ENCODE results near the gene SH2D3C.
"Not testable (repeated sequence)": the region's sequence is repeated elsewhere in the genome, so short reads cannot be mapped to it uniquely, and the experiment has no call there.

Gene SH2D3C

GRCh38 chr9:127762111-127762676 lies 16.3 kb downstream of the SH2D3C start:
- DNase-seq: no peak

- DNase-seq: no peak
Measured at GRCh38 chr9:127761491-127761956, 16.9 kb downstream of the SH2D3C start.

- DNase-seq: no peak
Measured at GRCh38 chr9:127761061-127761460, 17.4 kb downstream of the SH2D3C start.

DNA sequence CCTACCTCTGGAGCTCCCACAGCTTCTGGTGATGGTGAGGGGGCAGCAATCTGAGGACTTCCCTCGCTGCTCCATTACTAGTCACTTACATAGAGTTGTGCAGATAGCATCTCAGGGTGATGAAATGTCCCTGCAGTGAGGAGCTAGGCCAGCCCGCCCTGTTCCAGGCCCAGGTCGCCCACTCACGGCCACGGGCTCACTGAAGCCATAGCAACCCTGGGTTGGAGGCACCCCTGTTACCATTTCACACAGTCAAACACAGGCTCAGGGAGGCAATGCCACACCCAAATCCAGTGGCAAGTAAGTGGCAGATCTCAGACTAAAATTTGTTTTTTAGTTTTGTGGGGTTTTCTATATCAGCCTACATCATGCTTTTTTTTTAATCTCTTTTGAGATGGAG lies 19.6 kb downstream of the SH2D3C start:
- no peak for DNase-seq

DNA sequence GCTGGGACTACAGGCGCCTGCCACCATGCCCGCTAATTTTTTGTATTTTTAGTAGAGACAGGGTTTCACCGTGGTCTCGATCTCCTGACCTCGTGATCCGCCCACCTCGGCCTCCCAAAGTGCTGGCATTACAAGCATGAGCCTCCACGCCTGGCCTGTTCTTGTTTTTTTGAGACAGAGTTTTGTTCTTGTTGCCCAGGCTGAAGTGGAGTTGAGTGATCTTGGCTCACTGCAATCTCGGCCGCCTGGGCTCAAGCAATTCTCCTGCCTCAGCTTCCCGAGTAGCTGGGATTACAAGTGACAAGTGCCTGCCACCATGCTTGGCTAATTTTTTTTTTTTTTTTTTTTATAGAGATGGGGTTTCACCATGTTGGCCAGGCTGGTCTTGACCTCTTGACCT lies 21.7 kb downstream of the SH2D3C start:
- not testable (repeated sequence) for DNase-seq

DNA sequence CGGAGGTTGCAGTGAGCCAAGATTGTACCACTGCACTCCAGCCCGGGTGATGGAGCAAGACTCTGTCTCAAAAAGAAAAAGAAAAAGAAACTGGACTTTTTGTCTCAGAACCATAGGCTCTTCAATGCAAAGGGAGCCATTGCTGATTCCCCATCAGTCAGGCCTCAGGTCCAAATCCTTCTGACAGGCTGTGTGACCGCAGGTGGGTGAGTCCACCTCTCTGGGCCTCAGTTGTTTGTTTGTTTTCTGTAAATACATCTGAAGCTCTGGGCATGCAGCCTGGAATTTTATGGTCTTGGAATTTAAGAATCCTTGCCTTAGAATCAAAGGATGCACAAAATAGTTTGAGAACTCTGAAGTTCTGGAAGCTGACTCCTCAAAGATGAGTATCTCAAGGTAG lies 22.2 kb downstream of the SH2D3C start:
- no peak for DNase-seq

DNA sequence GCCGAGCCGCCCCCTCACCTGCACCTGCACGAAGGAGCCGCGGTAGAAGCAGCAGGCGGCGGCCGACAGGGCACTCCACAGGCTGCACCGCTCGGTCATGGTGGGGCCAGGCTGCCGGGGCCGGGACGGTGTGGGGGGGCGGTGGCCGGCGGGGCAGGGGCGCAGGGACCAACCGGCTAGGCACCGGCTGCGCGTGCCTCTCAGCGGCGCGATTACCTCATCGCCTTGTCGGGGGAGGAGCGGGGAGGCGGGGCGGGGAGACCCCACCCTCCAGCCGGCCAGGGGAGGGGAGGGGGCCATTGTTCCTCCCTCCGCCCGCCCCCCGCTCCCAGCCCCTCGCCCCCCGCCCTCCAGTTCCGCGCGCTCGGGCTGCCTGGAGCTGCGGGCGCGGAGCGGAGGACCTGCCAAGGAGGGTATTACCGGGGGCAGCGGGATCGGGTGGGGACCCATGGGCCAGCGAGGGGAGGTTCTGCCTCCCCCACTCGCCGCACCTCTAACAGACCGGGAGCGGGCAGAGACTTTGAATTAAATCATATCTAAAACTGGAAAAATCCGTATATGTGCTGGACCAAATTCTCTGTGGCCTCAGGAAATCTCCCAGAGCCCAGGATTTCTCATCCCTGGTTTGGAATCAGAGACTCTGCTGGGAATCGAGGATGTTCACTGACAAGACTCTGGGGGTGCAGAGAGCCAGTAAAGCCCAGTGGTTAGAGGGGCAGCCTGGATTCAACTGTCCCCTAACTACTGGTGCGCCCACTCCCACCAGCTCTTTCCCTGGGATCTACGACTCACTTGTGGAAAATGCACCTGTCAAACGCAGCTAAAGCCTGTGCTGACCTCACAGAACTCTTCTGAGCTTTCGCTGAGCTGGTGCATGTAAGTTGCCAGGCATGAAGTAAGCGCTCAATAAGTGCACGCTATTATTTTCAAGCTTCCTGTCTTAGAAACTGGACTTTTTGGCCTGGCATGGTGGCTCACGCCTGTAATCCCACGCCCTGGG lies 23.1 kb downstream of the SH2D3C start:
- no peak for DNase-seq

GRCh38 chr9:127754099-127755060 lies 24.1 kb downstream of the SH2D3C start:
- DNase-seq: no peak

DNA sequence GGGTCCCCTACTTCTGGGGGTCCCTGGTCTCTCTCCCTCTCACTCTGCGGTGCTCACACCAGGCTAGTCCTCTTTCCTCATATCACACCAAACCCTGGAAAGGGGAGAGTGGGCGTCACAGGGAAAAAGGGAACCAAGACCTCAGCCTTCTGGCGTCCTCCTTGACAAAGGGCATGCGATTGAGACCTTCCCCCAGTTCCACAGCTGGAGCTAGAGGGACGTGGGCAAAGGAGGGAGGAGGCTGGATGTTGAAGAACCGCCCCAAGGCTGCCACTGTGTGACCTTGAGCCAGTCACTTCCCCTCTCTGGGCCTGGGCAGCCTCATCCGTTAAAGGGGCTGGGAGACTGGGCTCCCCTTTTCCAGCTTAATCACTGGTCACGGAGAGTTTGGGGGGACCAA lies 24.8 kb downstream of the SH2D3C start:
- no peak for DNase-seq

GRCh38 chr9:127753148-127753547 lies 25.3 kb downstream of the SH2D3C start:
- no peak for DNase-seq

DNA sequence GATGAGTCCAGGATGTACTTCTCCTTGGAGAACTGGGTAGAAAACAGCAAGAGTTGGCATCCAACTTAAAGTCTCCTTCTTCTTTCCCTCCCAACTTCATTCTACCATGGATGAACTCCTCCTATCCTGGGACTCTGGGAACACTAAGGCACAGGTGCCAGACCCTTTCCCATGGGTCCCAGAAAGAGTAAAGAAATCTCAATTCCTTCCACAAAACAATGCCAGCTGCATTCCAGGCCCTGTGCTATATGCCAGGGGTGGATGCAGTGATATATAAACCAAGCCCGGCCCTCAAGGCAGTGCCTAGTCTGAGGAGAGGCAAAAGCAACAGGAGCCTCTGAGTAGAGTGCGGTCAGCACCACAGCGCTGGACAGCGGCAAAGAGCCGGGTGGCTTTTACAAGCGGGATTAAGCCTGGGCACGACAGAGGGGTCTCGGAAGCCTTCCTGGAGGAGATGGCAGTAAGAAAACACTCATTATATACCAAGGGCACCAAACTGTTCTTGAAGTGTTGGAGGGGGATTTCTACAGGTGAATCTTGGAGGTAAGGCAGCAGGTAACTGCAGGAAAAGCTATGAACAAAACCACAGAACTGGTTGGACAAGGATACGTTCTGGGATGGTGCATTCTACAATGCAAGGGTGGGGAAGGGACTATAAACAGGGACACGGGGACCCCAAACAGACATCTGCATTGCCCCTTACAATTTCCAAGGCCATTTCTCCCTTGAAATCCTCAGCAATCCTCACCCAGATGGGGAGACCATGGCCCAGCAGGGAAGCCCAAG lies 27.0 kb downstream of the SH2D3C start:
- DNase-seq: no peak

- DNase-seq: no peak
Measured at GRCh38 chr9:127749090-127749787, 29.2 kb downstream of the SH2D3C start.

DNA sequence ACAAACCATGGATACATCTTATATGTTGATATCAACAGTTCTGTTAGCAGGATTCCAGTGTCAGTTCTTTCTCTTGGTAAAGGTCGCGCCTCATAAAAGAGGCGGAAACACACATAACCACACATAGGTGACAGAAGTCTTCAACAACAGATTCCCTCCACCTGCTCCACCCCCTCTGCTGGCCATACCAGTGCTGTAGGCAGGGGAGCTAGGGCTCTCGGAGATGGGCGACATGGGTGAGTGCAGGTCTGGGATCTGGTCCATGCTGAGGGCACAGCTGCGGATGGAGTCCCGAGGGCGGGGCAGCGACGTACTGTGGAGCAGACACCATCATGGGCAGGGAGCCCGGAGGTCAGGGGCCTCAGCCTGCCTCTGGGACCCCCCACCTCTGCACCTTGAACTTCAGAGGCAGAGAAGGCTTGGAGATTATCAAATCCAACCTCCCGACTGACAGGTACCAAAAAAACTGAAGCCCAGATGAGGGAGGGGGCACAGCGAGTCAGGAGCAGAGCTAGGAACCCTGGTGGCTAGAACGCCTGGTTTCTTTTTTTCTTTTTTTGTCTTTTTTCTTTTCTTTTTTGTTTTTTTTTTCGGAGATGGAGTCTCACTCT lies 31.4 kb downstream of the SH2D3C start:
- no peak for DNase-seq

DNA sequence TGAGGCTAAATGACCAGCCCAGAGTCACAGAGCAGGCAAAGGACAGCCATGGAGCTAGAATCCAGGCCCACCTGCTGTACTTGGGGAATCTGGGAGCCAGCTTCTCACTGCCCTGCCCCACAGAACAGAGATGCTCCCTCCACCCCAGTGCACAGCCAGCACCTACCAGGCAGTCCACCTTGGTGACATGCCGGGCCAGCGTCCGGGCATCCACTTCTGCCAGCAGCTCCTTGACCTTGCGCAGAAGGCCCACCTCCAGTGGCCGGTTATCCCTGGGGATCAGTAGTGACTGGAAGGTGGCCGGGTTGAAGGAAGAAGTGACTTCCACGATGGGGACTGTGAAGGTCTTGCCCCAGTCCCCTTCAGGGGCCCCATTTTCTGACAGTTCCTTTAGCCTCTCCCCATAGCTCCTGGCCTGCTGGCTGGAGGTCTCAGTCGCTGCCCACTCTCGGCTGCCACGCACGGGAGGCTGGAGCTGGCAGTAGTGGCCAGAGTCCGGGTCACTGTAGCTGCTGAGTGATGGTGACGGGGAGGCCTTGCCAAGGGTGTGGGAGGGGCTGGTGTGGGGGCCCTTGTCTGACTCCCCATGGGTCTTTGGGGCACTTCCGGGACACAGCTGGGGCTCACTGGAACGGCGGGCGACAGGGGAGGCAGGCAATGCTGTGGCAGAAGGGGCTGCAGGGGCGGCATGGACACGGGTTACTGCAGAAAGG lies 33.9 kb downstream of the SH2D3C start:
- DNase-seq: no peak

DNA sequence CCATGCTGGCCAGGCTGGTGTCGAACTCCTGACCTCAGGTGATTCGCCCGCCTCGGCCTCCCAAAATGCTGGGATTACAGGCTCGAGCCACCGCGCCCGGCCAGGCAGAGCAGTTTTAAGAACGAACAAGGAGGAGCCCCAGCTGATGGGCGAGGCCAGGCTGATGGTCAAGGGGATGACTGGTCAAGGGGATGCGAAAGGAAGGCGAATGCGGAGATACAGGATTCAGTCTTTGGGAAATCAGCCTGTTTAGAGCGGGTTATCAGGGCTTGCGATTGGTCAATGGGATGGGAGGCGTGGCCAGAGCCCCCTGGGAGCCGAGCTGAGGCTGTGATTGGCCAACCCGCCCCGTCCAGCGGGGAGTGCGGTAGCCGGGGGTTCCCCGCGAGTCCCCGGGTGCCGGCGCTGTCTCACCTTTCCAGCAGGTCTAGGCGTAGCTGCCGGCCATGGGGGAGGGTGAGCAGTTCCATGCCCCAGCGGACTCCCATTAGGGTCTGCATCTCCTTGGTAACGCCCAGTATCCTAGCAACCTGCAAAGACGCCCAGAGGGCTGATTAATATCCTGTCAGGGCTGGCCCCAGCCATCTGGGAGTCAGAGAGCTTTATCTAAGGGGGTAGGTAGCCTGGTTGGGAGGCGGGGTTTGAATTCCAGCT lies 35.9 kb downstream of the SH2D3C start:
- DNase-seq: no peak

GRCh38 chr9:127741831-127742434 lies 36.5 kb downstream of the SH2D3C start:
- no peak for DNase-seq

DNA sequence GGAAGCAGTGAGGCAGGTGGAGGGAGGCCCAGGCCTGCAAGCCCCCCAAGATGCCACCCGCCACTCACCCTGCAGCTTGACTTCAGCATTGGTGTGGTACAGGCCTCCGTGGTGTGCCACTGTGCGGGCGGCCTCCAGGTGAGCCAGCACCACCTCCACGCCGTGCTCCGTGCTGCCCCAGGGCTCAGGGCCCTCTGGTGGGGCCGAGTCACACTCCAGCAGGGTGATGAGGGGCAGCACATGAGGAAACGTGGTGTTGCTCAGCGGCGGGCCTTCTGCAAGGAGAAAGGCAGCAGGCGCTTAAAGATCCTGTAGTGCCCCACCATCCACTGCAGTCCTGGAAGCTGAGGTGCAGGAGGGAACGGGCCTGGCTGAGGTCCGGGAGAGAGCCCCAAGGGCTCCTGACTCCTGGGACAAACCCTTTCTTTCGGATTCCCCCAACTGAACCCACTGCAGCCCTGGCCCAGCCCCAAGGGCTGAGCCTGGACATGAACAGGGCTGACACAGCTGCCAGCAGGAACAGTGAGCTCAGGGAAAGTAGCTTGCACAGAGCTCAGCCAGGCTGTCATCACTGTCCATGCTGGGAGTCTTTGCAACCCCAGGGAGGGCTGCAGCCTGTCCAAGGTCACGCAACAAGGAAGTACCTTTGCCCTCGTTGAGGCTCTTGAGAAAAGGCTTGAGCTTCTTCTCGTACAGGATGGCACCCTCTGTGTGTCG lies 38.7 kb downstream of the SH2D3C start:
- no peak for DNase-seq

- DNase-seq: no peak
Measured at GRCh38 chr9:127738666-127739065, 39.8 kb downstream of the SH2D3C start.

Data from activated CD4-positive, alpha-beta T cell treated with anti-CD3 and anti-CD28 coated beads, Interleukin-2, Interleukin-6, amounts not matched to agents 100 ng/mL and 50 ng/mL, durations not matched to agents 16 hours and 8 hours (primary cell).